H9 (cell line): ENCODE measurements around the gene KLC1. TPM values are rescaled to one million over a fixed set of nuclear protein-coding genes. Genes with fewer than 3 reads are reported as not detected.

Source experiments
- DNase-seq: peaks from one replicate; pipeline ENCODE4 v3.0.0-alpha.2; 2017
- H2AFZ ChIP-seq: one replicate; pipeline ENCODE4 v1.6.1; 2013; ENCODE audit warnings: mild to moderate bottlenecking, low read length, control low read depth, moderate library complexity
- H2AK5ac ChIP-seq: 2 replicates; pipeline ENCODE4 v1.6.1; 2013; ENCODE audit warnings: low read length, control low read depth, mixed read lengths; ENCODE audit not compliant: insufficient read length
- H2BK120ac ChIP-seq: one replicate; pipeline ENCODE4 v1.6.1; 2013; ENCODE audit warnings: low read depth, mild to moderate bottlenecking, low read length, control low read depth, inconsistent platforms; ENCODE audit not compliant: poor library complexity, severe bottlenecking
- H2BK12ac ChIP-seq: 2 replicates; pipeline ENCODE4 v1.6.1; 2013; ENCODE audit warnings: low read length, control low read depth, mixed read lengths, low read depth; ENCODE audit not compliant: insufficient read length
- H2BK15ac ChIP-seq: 2 replicates; pipeline ENCODE4 v1.6.1; 2013; ENCODE audit warnings: low read depth, low read length, control low read depth
- H2BK20ac ChIP-seq: one replicate; pipeline ENCODE4 v1.6.1; 2013; ENCODE audit warnings: low read depth, mild to moderate bottlenecking, low read length, control low read depth, inconsistent platforms; ENCODE audit not compliant: poor library complexity, severe bottlenecking
- H2BK5ac ChIP-seq: 2 replicates; pipeline ENCODE4 v1.6.1; 2013; ENCODE audit warnings: low read length, control low read depth, mixed read lengths; ENCODE audit not compliant: insufficient read length
- H3K14ac ChIP-seq: 2 replicates; pipeline ENCODE4 v1.6.1; 2013; ENCODE audit warnings: low read length, control low read depth; ENCODE audit not compliant: insufficient read depth
- H3K18ac ChIP-seq: 2 replicates; pipeline ENCODE4 v1.6.1; 2013; ENCODE audit warnings: low read depth, mild to moderate bottlenecking, mixed read lengths, low read length, control low read depth; ENCODE audit not compliant: insufficient read length
- H3K23ac ChIP-seq: 2 replicates; pipeline ENCODE4 v1.6.1; 2013; ENCODE audit warnings: low read length, control low read depth, mixed read lengths, low read depth; ENCODE audit not compliant: insufficient read length
- H3K23me2 ChIP-seq: 2 replicates; pipeline ENCODE4 v1.6.1; 2013; ENCODE audit warnings: low read depth, mild to moderate bottlenecking, mixed read lengths, low read length, control low read depth; ENCODE audit not compliant: insufficient read length, poor library complexity, severe bottlenecking
- H3K27ac ChIP-seq: 2 replicates; pipeline ENCODE4 v1.5.1; 2013; ENCODE audit warnings: low read length, control low read depth, mixed read lengths, low read depth; ENCODE audit not compliant: insufficient read length
- H3K27me3 ChIP-seq: 2 replicates; pipeline ENCODE4 v1.6.1; 2013; ENCODE audit warnings: low read length, control low read depth, inconsistent platforms; ENCODE audit not compliant: insufficient read depth
- H3K4ac ChIP-seq: 2 replicates; pipeline ENCODE4 v1.6.1; 2013; ENCODE audit warnings: low read depth, mild to moderate bottlenecking, control low read depth, inconsistent platforms, low read length, moderate library complexity
- H3K4me1 ChIP-seq: 2 replicates; pipeline ENCODE4 v1.6.1; 2013; ENCODE audit warnings: low read length, control low read depth, inconsistent platforms; ENCODE audit not compliant: insufficient read depth
- H3K4me2 ChIP-seq: 2 replicates; pipeline ENCODE4 v1.6.1; 2013; ENCODE audit warnings: low read length, control low read depth, mixed read lengths; ENCODE audit not compliant: insufficient read length, insufficient read depth
- H3K56ac ChIP-seq: 2 replicates; pipeline ENCODE4 v1.6.1; 2013; ENCODE audit warnings: low read depth, mild to moderate bottlenecking, mixed read lengths, low read length, control low read depth; ENCODE audit not compliant: insufficient read length
- H3K79me1 ChIP-seq: 2 replicates; pipeline ENCODE4 v1.6.1; 2013; ENCODE audit warnings: low read depth, mild to moderate bottlenecking, moderate library complexity, low read length, control low read depth, inconsistent platforms; ENCODE audit not compliant: insufficient read depth, poor library complexity, severe bottlenecking
- H3K79me2 ChIP-seq: 2 replicates; pipeline ENCODE4 v1.6.1; 2013; ENCODE audit warnings: low read length, control low read depth, inconsistent platforms; ENCODE audit not compliant: insufficient read depth
- H3K9ac ChIP-seq: 2 replicates; pipeline ENCODE4 v1.6.1; 2013; ENCODE audit warnings: low read length, control low read depth, mixed read lengths; ENCODE audit not compliant: insufficient read length; ENCODE audit errors: extremely low read depth
- H3K9me3 ChIP-seq: one replicate; pipeline ENCODE4 v1.6.1; 2013; ENCODE audit warnings: low read depth, low read length, inconsistent platforms; ENCODE audit not compliant: control insufficient read depth
- H3T11ph ChIP-seq: one replicate; pipeline ENCODE4 v1.6.1; 2013; ENCODE audit warnings: mild to moderate bottlenecking, low read length, control low read depth, inconsistent platforms
- H4K20me1 ChIP-seq: one replicate; pipeline ENCODE4 v1.6.1; 2013; ENCODE audit not compliant: control insufficient read depth, insufficient read length, insufficient read depth
- H4K5ac ChIP-seq: 2 replicates; pipeline ENCODE4 v1.6.1; 2013; ENCODE audit warnings: low read depth, mild to moderate bottlenecking, mixed read lengths, low read length, control low read depth; ENCODE audit not compliant: insufficient read length
- H4K8ac ChIP-seq: replicated peaks from 2 replicates; pipeline ENCODE4 v1.6.1; 2013; ENCODE audit warnings: low read length, control low read depth, mixed read lengths, low read depth; ENCODE audit not compliant: insufficient read length
- H4K91ac ChIP-seq: 2 replicates; pipeline ENCODE4 v1.6.1; 2013; ENCODE audit warnings: low read depth, mild to moderate bottlenecking, moderate library complexity, mixed read lengths, low read length, control low read depth; ENCODE audit not compliant: insufficient read length
- H3K27ac Mint-ChIP-seq, 3 experiments: 2 replicates in 2 of 3; 3 replicates in 1 of 3; pipeline ENCODE4 v1.8.0; 2020 to 2021; ENCODE audit warnings: mixed read lengths in 3 of 3, mild to moderate bottlenecking in 1 of 3, moderate library complexity in 1 of 3
- H3K27me3 Mint-ChIP-seq: 2 replicates; pipeline ENCODE4 v1.8.0; 2021; ENCODE audit warnings: low read depth, mild to moderate bottlenecking, moderate library complexity, mixed read lengths
- H3K36me3 Mint-ChIP-seq, 3 experiments: 2 replicates in 2 of 3; 3 replicates in 1 of 3; pipeline ENCODE4 v1.8.0; 2020 to 2021; ENCODE audit warnings: low read depth in 3 of 3, mixed read lengths in 3 of 3; ENCODE audit not compliant: insufficient read depth in 1 of 3
- H3K4me1 Mint-ChIP-seq, 2 experiments: 2 replicates each; pipeline ENCODE4 v1.8.0; 2020; ENCODE audit warnings: mixed read lengths in 2 of 2
- H3K4me3 Mint-ChIP-seq, 2 experiments: 2 replicates in 1 of 2; 3 replicates in 1 of 2; pipeline ENCODE4 v1.8.0; 2020 to 2021; ENCODE audit warnings: mild to moderate bottlenecking in 2 of 2, mixed read lengths in 2 of 2, moderate library complexity in 1 of 2
- H3K9me3 Mint-ChIP-seq, 2 experiments: 2 replicates in 1 of 2; 3 replicates in 1 of 2; pipeline ENCODE4 v1.8.0; 2020; ENCODE audit warnings: mild to moderate bottlenecking in 2 of 2, mixed read lengths in 2 of 2, moderate library complexity in 1 of 2
- CTCF ChIP-seq: fragments of 200-600 bp; sonication (generic); conservative IDR thresholded peaks from 3 replicates; pipeline ENCODE4 v1.8.0; 2021; ENCODE audit warnings: antibody characterized with exemption, mild to moderate bottlenecking
- WGBS: extraction: QIAGEN DNeasy Blood & Tissue Kit; methylation state at CpG from one replicate; pipeline ENCODE4 v1.1.7; 2013; ENCODE audit warnings: missing lambda C conversion rate, low lambda C conversion rate, mixed read lengths; ENCODE audit not compliant: insufficient read length; ENCODE audit errors: extremely low coverage; 5-methylcytosine and 5-hydroxymethylcytosine counted together
- total RNA-seq: library from RNA; stranded (reverse); gene quantifications from 2 replicates; pipeline ENCODE4 v1.2.1, GENCODE V29; 2021

The KLC1 gene
- total RNA-seq, 1 experiment from 2014 or later, result 143 TPM

GRCh38 chr14:103734081-103734888 is 105.3 kb downstream of the KLC1 start:
- no CpG with 5 or more reads among the region's 23 CpGs for WGBS
- no peak overlapping the region for H3K23ac ChIP-seq

More at GRCh38 chr14:103734081-103734888, 105.3 kb downstream of the KLC1 start:
- Histone ChIP-seq H3K79me2 (no peaks in the 10 kb centered on the region), H2BK120ac (no peak overlapping the region), H4K91ac (no peak overlapping the region), H3K23me2 (no peaks in the 10 kb centered on the region), H4K5ac (no peak overlapping the region), H3K56ac (no peak overlapping the region), H2AFZ (no peak overlapping the region), H2BK5ac (no peak overlapping the region), H3K9ac (no peak overlapping the region), H3K9me3 (no peaks in the 10 kb centered on the region), H4K20me1 (peaks cover 3% of the 10 kb centered on the region), H3K4ac (no peak overlapping the region), H2BK20ac (no peak overlapping the region), H3K14ac (no peak overlapping the region), H4K8ac (no peak overlapping the region), H3K79me1 (no peaks in the 10 kb centered on the region), H3K27me3 (no peaks in the 10 kb centered on the region), H2AK5ac (no peak overlapping the region), H2BK12ac (no peak overlapping the region), H3T11ph (no peak overlapping the region), H3K27ac (no peak overlapping the region), H3K4me2 (no peak overlapping the region), H3K4me1 (no peaks in the 10 kb centered on the region), H2BK15ac (no peak overlapping the region), H3K18ac (no peak overlapping the region)
- Mint-ChIP-seq H3K27ac (peak overlapping the region in 2 of 3 experiments; percentile 38 to 88; a peak in 5 of 7 replicates), H3K4me3 (no peak overlapping the region), H3K27me3 (no peaks in the 10 kb centered on the region), H3K9me3 (no peaks in the 10 kb centered on the region), H3K36me3 (peaks cover under 1 to 42% (median 30%) of the 10 kb centered on the region in 3 experiments; a peak in 6 of 7 replicates), H3K4me1 (peaks cover 0 to 3% of the 10 kb centered on the region in 2 experiments; a peak in 2 of 4 replicates)
- no peak for TF ChIP-seq CTCF
- DNase-seq, result no peak
